ENCODE measurements around the gene ITGA11.

Gene ITGA11

DNA sequence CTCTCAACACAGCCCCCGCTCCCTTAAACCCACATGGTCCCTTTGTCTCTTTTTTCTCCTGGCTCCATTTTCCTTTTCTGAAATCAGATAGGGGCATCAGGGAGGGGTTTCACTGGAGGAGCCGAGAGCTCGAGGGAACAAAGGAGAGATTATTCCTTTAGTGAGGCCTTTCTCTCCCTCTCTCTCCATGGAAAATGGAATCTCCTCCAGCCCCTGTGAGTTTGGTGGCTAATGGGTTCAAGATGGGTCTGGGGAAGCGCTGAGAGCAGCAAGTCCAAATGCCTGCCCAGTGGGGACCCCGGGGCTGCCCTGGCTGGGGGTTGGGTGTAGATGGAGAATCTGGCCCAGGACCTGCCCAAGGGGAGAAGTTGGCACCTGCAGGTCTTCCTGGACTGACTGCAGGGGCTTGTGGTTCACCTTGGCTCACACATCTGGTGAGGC lies 56.8 kb downstream of the ITGA11 start:
- DNase-seq (ENCODE audit: low spot score) = no peak

DNA sequence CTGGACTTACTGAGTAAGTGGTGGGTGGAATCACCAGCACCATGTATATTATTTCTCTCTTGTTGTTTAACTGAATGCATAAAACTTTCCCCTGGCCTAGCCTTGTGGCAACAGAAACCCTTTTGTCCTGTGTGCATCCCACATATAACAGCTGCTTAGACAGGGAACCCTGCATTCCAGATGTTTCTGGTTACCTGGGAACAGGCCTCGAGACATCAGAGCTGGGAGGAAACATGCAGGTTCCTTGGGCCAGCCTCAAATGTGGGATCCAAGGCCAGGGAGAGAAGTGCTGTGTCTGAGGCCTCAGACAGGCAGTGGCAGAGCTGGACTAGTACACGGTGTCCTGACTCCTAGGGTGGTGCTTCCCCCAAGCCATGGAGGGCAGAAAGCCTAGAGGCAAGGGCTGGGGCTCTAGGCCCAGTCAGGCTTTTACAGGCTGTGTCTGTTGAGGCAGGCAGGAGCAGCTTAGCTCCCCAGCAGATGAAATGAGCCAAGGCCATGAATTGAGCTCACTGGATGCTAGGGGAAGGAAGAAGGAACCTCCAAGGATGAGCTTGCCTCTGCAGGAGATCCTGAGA lies 57.7 kb downstream of the ITGA11 start:
- no peak for DNase-seq (ENCODE audit: low spot score)

GRCh38 chr15:68373028-68373427 lies 58.9 kb downstream of the ITGA11 start:
- DNase-seq (ENCODE audit: low spot score) = no peak

DNA sequence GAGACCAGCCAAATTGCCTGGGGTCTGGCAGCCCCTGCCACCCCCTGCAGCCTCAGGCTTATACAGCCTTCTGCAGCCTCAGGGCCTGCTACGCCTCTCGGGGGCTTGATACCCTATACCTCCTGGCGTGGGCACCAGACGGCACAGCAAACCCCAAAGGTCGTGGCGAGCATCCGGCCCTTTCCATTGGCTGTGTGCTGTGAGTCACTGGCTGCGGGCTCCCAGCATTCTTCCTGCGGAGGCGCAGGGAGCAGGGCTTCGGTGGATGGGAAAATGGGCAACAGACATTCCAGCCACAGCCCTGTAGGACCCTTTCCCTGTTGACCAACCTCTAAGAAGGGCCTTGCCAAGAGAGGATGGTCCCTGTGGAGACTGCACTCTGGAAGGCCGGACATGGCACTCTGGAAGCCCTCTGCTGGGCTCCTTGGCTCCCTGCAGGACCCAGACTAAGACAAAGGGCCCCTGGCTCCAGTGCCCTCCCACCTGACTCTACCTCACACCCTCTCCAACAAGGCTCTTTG lies 59.6 kb downstream of the ITGA11 start:
- DNase-seq (ENCODE audit: low spot score) = no peak

DNA sequence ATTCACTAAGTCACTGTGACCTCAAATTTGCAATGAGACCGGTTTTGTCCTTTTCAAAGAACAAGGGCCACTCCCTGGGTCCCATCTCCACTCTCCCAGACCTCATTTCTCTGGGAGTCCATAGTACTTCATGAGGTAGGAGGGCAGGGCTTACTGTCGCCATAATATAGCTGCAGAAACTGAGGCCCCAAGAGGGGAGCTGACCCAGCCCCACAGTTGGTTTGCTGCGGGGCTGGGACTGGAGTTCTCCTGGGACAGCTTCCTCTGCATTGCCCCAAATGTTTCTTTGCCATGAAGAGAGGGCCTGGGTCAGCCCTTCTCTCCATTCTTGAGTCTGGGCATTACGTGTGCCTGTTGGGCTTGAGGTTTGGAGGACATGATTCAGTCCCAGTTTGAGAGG lies 60.1 kb downstream of the ITGA11 start:
- DNase-seq (ENCODE audit: low spot score) = no peak

DNA sequence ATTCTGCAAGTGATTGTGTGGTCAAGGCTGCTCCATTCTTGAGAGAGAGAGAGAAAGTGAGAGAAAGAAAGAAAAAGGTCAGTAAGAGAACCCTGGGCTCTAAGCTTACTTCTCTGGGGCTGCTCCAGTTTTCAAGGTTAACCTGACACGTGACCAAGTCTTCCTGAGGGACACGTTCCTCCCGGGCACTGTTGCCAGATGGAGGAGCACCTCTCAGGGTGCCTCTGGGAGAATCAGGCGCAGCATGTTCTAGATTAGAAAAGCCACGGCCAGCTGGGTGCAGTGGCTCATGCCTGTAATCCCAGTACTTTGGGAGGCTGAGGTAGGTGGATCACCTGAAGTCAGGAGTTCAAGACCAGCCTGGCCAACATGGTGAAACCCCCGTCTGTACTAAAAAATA lies 60.8 kb downstream of the ITGA11 start:
- no peak for DNase-seq (ENCODE audit: low spot score)

DNA sequence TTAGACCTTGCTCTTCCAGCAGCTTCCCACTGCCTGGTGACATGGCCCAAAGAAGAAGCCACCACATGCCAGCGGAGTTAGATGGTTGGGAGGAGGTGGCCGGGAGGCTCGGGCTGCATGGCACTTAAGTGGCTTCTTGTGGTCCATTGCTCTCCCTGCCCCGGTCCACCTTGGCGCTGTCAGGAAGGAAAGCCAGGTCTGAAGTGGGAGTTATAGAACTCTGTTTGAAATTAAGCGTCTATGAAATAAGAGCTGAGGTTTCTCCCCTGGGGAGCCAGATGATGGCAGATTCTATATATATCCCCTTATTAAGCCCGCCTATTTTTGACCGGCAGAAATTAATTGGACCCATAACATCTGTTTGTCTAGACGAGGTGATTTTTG lies 61.2 kb downstream of the ITGA11 start:
- DNase-seq (ENCODE audit: low spot score) = no peak

DNA sequence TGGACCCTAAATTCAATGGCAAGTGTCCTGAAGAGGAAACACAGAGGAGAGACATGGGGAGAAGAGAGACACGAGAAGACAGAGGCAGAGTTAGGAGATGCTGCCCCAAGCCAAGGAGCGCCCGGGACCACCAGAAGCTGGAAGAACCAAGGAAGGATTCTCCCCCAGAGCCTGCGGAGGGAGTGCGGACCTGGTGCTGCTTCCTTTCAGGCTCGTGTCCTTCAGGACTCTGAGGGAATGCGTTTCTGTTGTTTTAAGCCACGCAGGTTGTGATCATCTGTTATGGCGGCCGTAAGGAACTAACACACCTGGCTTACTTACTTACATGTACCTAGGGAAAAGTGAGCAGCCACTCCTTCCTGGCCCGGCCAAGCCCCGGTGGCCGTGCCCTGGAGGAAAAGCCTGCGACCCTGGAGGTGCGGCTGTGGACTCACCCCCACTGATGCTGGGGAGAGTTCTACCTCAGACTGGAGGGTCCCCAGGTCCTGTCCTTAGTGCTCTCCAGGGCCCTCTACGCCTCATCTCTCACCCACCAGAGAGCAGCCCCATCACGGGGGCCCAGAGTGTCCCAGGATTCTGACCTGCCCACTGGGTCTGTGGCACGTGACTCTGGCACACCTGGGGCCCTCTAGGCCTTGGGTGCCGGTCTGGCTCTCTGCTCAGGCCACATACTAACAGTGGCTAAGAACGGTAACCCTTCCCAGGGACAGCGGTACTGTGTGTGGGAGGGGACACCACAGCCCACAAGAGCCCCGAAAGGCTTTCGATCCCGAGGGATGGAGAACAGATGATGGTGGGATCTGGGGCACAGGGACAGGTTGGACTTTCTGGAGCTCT lies 61.8 kb downstream of the ITGA11 start:
- no peak for DNase-seq (ENCODE audit: low spot score)

- DNase-seq (ENCODE audit: low spot score) = no peak
Observed at GRCh38 chr15:68368731-68369435, 63.1 kb downstream of the ITGA11 start.

- DNase-seq (ENCODE audit: low spot score) = no peak
Observed at GRCh38 chr15:68367992-68368391, 64.0 kb downstream of the ITGA11 start.

DNA sequence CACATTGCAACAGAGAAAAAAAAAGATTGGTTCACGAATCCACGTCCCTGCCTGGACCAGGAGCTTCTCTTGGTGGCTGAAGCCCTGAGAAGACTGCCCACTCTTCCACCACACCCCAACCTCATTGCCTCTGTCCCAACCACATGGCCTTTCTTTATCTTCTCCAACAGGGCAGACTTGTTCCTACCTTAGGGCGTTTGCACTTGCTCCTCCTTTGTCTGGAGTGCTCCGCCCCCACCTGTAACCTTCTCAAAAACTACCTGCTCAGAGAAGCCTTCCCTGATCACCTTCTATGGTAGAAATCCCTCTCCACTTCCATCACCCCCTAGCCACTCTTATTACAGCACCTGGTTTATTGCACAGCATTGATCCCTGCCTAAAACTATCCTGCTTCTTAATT lies 64.7 kb downstream of the ITGA11 start:
- DNase-seq (ENCODE audit: low spot score) = no peak

- DNase-seq (ENCODE audit: low spot score) = no peak
Observed at GRCh38 chr15:68366314-68366713, 65.6 kb downstream of the ITGA11 start.

DNA sequence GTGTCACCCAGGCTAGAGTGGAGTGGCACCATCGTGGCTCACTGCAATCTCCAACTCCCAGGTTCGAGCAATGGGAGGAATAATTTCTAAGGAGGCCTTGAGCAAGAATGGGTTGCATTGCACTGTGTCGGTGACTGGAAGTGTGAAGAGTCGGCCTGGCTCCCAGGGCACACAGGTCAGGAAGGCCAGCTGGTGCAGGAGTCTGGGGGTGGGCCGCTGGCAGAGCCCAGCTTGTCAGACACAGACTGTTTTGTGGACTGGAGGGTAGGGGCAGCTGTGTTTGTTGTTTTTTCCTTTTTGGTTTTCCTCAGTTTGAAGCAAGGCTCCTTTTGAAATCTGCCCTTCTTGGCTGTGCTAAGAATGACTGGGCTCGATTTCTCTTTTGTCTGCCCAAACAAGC lies 66.2 kb downstream of the ITGA11 start:
- DNase-seq (ENCODE audit: low spot score) = no peak

DNA sequence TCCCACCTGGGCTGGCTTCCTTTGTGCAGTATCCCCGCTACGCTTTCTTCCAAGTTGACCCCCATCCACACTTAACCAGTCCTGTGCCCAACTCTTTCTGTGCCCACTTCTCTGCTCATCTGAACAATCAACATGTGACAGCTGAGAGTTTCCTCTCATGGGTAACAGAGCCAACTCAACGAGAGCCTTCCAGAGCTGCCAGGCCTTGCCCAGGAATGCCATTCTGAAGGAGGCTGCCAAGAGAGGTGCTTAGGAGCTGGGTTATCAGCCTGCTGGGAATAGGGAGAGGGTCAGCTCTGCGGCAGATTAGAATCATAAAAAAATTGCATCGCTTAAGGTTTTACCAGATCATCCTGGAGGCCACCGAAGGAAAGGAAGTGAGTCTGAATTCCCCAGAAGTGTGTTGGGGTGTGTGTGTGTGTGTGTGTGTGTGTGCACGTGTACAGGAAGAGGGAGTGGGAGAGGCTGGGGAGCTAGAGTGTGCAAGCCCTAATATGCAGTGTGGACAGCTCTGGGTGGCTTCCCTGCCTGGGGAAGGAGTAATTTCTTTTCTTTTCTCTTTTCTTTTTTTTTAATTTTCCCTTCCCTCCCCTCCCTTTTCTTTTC lies 66.7 kb downstream of the ITGA11 start:
- DNase-seq (ENCODE audit: low spot score) = no peak

DNA sequence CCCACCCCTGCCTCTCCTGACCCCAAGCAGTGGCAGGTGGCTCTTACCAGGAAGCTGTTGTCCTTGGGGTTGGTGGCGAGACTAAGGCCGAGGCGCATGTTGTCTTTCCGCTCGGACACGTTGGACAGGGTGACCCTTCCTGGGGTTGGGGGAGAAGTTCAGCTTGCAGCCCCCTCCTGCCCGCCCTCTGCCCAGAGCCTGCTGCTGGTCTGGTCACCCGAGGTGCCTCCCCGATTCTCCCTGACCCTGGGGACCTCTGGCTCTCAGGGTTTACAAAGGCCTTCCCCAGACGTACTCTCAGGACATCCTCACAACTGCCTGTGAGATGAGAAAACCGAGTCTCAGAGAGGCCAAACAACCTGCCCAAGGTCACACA lies 67.3 kb downstream of the ITGA11 start:
- DNase-seq (ENCODE audit: low spot score) = no peak

DNA sequence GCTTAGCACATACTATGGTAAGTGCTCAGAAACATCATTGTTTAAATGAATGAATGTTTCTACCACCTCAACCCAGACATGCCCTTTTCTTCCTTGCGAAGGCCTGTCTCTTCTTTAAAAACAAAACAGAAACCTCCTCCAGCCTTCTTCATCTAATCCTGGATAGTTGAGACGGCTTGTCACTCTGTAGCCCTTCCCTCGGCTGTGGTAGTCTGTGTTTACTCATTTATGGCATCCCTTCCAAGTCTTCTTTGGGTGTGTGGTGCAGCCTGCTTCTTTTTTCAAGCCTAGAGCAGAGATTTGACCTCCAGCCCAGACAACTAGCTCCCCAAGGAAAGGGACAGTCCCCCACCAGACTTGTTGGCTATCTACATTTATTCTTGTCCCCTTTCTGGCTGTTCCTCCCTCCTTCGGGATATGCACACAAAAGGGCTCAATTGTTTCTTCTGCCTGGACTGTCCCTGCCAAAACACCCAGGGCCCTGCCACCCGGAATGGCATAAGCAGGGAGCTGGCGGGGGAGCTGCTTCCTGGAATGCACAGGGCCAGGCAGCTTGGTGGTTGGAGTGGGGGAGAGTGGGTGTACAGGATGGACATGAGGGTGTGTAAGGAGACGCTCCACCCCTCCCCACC lies 67.8 kb downstream of the ITGA11 start:
- peak; percentile 48 for DNase-seq (ENCODE audit: low spot score)

- no peak for DNase-seq (ENCODE audit: low spot score)
Observed at GRCh38 chr15:68363353-68363752, 68.6 kb downstream of the ITGA11 start.

GRCh38 chr15:68362537-68363126 lies 69.3 kb downstream of the ITGA11 start:
- no peak for DNase-seq (ENCODE audit: low spot score)

DNA sequence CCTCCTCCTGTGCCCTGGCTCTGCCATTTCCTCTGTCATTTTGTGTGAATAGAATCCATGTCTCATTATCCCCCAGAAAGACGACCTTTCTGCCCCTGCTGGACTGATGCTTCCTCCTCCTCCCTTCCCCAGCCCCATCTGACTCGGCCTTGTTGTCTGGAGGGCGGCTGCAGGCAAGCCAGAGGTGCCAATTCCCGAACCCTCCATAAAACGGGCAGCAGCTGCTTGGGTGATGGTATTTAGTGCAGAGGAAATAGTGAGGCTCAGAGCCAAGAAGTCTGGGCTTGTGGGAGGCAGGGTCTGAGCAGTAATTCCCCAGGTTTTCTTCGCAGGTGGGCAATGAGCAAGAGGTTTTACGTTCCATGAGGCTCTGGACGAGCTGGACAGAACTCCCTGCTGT lies 71.2 kb downstream of the ITGA11 start:
- no peak for DNase-seq (ENCODE audit: low spot score)

- no peak for DNase-seq (ENCODE audit: low spot score)
Observed at GRCh38 chr15:68356778-68357177, 75.2 kb downstream of the ITGA11 start.

DNA sequence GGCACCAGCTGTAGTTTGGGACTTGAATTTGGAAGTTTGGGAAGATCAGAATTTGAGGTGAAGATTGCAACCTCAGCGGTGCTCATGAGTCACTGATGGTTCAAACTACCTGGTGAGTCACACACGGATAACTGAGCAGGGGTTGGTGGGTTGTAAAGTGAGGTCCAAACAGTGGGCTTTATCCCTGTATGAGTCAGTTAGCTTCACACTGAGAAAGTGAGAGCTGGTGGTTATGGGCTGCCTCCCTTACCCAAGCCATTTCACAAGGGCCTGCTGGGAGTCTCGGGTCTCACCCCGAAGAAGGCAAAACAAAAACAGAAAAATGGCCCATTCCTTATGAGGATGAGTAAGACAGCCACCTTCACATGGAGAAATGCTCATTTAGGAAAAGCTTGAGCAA lies 77.0 kb downstream of the ITGA11 start:
- DNase-seq (ENCODE audit: low spot score) = peak; percentile 74

DNA sequence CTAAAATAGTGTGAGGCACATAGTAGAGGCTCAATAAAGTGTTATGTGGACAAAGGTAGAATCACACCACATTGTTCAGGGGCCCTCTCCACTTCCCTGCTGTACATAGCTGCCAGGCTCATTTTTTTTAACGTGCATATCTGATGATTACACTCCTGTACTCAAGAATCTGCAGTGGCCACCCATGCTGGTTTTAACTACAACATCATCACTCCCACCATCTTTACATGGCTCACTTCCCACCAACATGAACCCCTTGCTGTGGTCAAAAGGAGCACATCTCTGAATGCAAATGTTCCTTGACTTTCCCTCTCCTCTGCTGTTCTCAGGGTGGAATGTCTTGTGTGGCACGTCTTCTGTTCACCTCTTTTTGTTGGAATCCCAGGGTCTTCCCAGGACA lies 77.7 kb downstream of the ITGA11 start:
- no peak for DNase-seq (ENCODE audit: low spot score)
